H1 (cell line): Measurements from ENCODE around the gene SLC27A5.

Experiments
- CTCF ChIP-seq, 3 experiments: IDR thresholded peaks; 1 replicate in 2 of 3; 2 replicates in 1 of 3; pipeline versions ENCODE4 v1.5.1 to v1.6.1; 2011; ENCODE audit warnings: low read length in 3 of 3, mild to moderate bottlenecking in 3 of 3, inconsistent platforms in 2 of 3, low read depth in 1 of 3, moderate library complexity in 1 of 3; ENCODE audit not compliant: insufficient read depth in 1 of 3; ENCODE audit errors: control extremely low read depth in 1 of 3
- EP300 ChIP-seq, 2 experiments: IDR thresholded peaks; 1 replicate in 1 of 2; 2 replicates in 1 of 2; pipeline ENCODE4 v1.6.1; 2011 to 2012; ENCODE audit warnings: low read depth in 2 of 2, low read length in 2 of 2, mild to moderate bottlenecking in 2 of 2, borderline replicate concordance in 1 of 2, inconsistent platforms in 1 of 2, moderate library complexity in 1 of 2
- JUN ChIP-seq: IDR thresholded peaks from 2 replicates; pipeline ENCODE4 v1.6.1; 2011; ENCODE audit warnings: low read depth, mild to moderate bottlenecking, improper control_type of control experiment, low read length
- JUND ChIP-seq: IDR thresholded peaks from 2 replicates; pipeline ENCODE4 v1.6.1; 2011; ENCODE audit warnings: mild to moderate bottlenecking, improper control_type of control experiment, low read length
- KDM1A ChIP-seq: fragments of 200-600, 300-600 bp; sonication (generic); IDR thresholded peaks from 2 replicates; pipeline ENCODE4 v1.7.1; 2016; ENCODE audit warnings: mild to moderate bottlenecking, low read length, borderline replicate concordance
- MAX ChIP-seq: IDR thresholded peaks from 2 replicates; pipeline ENCODE4 v1.6.1; 2012; ENCODE audit warnings: inconsistent platforms
- POLR2A ChIP-seq, 2 experiments: IDR thresholded peaks; 1 replicate in 1 of 2; 2 replicates in 1 of 2; pipeline ENCODE4 v1.6.1; 2011; ENCODE audit warnings: low read depth in 2 of 2, low read length in 2 of 2, mild to moderate bottlenecking in 2 of 2; ENCODE audit errors: control extremely low read depth in 1 of 2
- SRF ChIP-seq: IDR thresholded peaks from 2 replicates; pipeline ENCODE4 v1.6.1; 2011; ENCODE audit warnings: mild to moderate bottlenecking, low read depth, low read length, moderate library complexity
- TAF1 ChIP-seq: IDR thresholded peaks from 2 replicates; pipeline ENCODE4 v1.6.1; 2011; ENCODE audit warnings: mild to moderate bottlenecking, low read depth, low read length

- TF ChIP-seq EP300 (IDR thresholded peaks at IDR 0.05; ENCODE audit: borderline replicate concordance in 1 of 2, low read depth in 2 of 2, low read length in 2 of 2) (no peak), KDM1A (no peak), MAX (no peak), POLR2A (IDR thresholded peaks at IDR 0.05; ENCODE audit: control extremely low read depth in 1 of 2, low read depth in 2 of 2, low read length in 2 of 2) (no peak), JUN (no peak), CTCF (IDR thresholded peaks at IDR 0.05; ENCODE audit: control extremely low read depth in 1 of 3, insufficient read depth in 1 of 3, low read depth in 1 of 3, low read length in 3 of 3) (no peak), TAF1 (no peak), JUND (no peak), SRF (no peak)
Observed at GRCh38 chr19:58557221-58558065, 45.7 kb upstream of the SLC27A5 start.
